Neuron (in vitro differentiated cells): Measurements from ENCODE around the gene RNF224.

ENCODE experiments used
- H2AFZ ChIP-seq: one replicate; pipeline ENCODE4 v1.6.1; 2013; ENCODE audit warnings: low read depth, mild to moderate bottlenecking, inconsistent platforms, low read length, moderate library complexity
- H3K27me3 ChIP-seq: one replicate; pipeline ENCODE4 v1.6.1; 2013; ENCODE audit warnings: low read length; ENCODE audit not compliant: insufficient read depth
- H3K36me3 ChIP-seq: one replicate; pipeline ENCODE4 v1.6.1; 2013; ENCODE audit warnings: low read length; ENCODE audit not compliant: insufficient read depth
- H3K4me1 ChIP-seq: one replicate; pipeline ENCODE4 v1.6.1; 2013; ENCODE audit warnings: low read length; ENCODE audit not compliant: insufficient read depth
- H3K4me3 ChIP-seq: 2 replicates; pipeline ENCODE4 v1.5.1; 2013; ENCODE audit warnings: mild to moderate bottlenecking, low read length, moderate library complexity
- H3K9me3 ChIP-seq: one replicate; pipeline ENCODE4 v1.6.1; 2013; ENCODE audit warnings: low read length

Gene RNF224

DNA sequence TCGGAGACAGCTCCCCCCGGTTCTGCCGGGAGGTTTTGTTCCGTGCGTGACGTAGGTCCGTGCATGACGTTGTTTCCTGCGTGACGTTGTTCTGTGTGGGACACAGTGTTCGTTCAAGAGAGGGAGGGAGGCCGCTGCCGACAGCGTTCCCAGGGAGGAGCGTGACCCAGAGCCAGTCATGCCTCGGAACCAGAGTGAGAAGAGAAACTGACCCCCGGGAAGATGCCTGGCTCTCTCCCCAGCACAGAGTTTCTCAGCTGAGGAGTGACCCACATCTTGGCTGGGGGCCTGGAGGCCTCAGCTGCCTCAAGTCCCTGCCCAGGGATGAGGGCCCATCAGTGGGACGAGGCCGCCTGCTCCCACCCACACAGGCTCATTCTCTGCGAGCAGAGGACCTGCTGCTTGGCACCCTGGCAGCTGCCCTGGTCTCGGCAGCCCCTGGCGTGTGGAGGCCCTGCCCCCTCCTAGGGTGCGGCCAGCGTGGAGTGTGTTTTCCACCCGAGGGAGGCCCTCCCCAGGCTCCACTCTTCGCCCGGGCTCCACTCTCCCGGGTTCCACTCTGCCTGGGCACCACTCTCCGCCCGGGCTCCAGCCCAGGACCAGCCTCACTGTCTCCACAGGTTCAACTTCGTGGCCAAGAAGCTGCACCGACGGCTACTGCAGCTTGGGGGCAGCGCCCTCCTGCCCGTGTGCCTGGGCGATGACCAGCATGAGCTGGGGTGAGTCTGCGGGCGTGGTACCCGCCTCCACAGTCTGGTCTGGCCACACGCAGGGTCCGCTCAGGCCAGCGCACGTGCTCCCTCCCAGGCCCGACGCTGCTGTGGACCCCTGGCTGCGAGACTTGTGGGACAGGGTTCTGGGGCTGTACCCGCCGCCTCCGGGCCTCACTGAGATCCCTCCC, 13.9 kb upstream of the RNF224 start:
- H3K27me3 ChIP-seq = no peaks in the 10 kb centered on the region
- no peak overlapping the region for H2AFZ ChIP-seq
- H3K4me3 ChIP-seq = no peak overlapping the region
- no peaks in the 10 kb centered on the region for H3K9me3 ChIP-seq
- peaks cover 41% of the 10 kb centered on the region for H3K36me3 ChIP-seq
- no peaks in the 10 kb centered on the region for H3K4me1 ChIP-seq

DNA sequence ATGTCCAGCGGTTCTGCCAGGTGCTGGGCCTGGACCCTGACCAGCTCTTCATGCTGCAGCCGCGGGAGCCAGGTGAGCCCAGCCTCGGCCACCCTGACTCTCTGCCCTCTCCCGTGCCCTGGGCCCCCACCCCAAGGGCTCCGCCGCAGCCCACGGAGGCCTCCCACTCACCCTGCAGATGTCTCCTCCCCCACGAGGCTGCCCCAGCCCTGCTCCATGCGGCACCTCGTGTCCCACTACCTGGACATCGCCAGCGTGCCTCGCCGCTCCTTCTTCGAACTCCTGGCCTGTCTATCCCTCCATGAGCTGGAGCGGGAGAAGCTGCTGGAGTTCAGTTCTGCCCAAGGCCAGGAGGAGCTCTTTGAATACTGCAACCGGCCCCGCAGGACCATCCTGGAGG, 12.7 kb upstream of the RNF224 start:
- no peak overlapping the region for H3K4me3 ChIP-seq
- H3K36me3 ChIP-seq = peaks cover 34% of the 10 kb centered on the region
- H3K9me3 ChIP-seq = no peaks in the 10 kb centered on the region

DNA sequence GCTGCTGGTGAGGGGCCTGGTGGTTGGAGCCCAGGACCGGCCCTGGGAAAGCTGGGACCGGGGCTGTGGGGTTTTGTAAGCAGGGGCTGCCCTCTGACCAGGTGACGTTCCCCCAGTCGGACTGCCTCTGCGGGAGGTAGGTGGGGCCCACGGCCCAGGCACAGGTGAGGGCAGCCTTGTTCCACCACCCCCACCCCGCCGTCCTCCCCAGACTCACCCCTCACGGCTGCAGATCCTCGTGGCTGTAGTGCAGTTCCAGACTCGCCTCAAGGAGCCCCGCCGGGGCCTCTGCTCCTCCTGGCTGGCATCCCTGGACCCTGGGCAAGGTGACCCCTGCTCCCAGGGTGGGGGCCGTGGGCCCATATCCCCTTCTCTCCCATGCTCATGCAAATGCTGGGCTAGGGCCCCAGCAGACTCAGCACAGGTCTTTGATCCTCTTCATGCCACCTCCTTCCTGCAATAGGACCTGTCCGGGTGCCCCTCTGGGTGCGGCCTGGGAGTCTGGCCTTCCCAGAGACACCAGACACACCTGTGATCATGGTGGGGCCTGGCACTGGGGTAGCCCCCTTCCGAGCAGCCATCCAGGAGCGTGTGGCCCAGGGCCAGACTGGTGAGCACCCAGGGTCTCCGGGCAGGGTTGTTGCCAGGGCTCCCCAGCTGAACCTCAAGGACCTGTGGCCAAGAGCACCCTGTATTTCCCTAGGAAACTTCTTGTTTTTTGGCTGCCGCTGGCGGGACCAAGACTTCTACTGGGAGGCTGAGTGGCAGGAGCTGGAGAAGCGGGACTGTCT, 11.9 kb upstream of the RNF224 start:
- Histone ChIP-seq H3K4me3 (no peak overlapping the region), H3K9me3 (no peaks in the 10 kb centered on the region), H3K36me3 (peaks cover 29% of the 10 kb centered on the region), H2AFZ (no peak overlapping the region), H3K27me3 (no peaks in the 10 kb centered on the region), H3K4me1 (no peaks in the 10 kb centered on the region)

More for the DNA sequence above, 12.7 kb upstream of the RNF224 start:
- H3K27me3 ChIP-seq = no peaks in the 10 kb centered on the region
- H2AFZ ChIP-seq = no peak overlapping the region
- no peaks in the 10 kb centered on the region for H3K4me1 ChIP-seq

DNA sequence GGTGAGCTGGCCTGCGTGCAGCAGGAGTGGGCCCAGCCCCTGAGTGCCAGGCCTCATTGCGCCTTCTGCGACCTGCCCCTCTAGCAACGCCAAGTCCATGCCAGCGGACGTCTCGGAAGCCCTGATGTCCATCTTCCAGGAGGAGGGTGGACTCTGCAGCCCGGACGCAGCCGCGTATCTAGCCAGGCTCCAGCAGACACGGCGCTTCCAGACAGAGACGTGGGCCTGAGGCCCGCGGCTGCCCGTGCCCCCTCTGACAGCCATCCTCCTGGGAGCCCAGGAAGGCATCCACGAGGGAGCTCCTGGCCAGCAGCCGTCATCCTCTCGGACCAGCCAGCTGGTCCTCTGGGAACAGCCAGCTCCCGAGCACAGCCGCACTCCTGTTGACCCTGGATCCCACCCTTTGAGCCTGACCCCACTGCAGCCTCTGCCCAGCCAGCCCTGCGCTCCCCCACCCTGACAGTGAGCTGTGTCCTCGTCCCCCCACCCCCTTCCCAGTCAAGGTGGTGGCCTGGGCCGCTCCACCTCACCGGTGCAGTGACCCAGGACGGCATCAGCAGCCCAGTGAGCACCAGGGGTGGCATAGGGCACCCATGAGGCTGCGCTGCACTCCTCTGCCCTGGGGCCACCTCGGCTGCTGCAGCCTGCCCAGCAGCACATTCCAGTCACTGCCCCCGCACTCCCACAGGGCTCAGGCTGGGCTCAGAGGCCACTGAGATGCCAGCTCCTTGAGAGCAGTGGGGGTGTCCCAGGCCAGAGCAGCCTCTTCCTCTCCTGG, 10.9 kb upstream of the RNF224 start:
- H3K36me3 ChIP-seq = peaks cover 29% of the 10 kb centered on the region
- H3K4me3 ChIP-seq = no peak overlapping the region

DNA sequence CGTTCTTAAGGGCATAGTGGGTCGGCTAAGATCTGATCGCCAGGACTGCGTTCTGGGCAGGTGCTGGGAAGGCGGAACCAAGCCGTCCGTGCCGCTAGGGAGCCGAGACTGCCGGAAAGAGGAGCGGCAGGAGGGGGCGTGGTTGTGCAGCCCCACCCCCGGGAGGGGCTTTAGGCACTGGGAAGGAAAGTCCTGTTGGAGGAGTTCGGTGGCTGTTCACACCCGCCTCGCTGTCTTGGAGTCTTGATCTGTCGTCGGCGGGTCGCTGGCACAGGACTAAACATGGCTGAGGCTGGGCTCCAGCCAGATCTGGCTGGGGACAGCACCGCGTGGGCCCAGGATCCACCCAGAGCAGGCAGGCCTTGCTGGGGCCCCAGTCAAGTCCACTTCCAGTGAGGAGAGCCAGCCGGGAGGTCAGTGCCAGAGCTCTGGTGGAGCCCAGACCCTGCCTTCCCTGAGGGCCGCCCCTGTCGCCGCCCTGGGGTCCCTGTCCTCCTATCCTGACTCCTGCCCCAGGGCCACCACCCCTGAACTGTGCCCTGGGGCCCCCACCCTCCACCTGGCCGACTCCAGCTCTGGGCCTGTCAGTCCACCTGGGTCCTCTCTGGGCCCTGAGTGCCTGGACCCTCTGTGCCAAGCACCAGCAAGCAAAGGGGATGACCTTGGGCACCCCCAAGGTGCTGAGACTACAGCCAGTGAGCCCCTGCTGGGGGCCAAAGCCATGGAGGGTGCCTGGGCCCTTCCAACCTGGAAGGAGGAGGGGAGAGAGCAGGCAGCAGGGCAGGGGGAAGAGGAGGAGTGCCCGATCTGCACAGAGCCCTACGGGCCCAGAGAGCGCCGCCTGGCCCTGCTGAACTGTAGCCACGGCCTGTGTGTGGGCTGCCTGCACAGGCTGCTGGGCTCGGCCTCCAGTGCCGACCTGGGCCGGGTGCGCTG, 9.8 kb upstream of the RNF224 start:
- Histone ChIP-seq H2AFZ (no peak overlapping the region), H3K9me3 (no peaks in the 10 kb centered on the region), H3K4me1 (peaks cover 1% of the 10 kb centered on the region), H3K27me3 (no peaks in the 10 kb centered on the region), H3K36me3 (peaks cover 23% of the 10 kb centered on the region), H3K4me3 (no peak overlapping the region)

More for the DNA sequence above, 10.9 kb upstream of the RNF224 start:
- Histone ChIP-seq H3K4me1 (no peaks in the 10 kb centered on the region), H2AFZ (no peak overlapping the region), H3K9me3 (no peaks in the 10 kb centered on the region), H3K27me3 (no peaks in the 10 kb centered on the region)

DNA sequence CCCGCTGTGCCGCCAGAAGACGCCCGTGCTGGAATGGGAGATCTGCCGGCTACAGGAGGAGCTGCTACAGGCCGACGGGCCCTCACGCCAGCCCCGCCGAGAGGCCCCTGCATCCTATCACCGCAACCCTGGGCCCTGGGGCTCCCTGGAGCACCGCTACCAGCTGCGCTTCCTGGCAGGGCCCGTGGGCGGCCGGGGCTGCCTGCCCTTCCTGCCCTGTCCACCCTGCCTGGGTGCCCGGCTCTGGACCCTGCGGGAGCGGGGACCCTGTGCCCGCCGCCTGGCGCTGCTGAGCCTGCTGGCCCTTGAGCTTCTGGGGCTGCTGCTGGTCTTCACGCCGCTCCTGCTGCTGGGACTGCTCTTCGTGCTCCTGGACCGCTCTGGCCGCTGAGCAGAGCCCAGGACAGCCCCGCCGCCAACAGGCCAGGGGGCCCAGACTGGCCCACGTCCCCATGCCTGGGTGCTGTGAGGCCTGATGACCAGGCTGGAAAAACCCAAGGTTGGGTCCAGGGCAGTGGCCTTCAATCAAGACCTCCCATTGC, 9.0 kb upstream of the RNF224 start:
- no peaks in the 10 kb centered on the region for H3K9me3 ChIP-seq
- H3K4me3 ChIP-seq = no peak overlapping the region
- H2AFZ ChIP-seq = no peak overlapping the region
- peaks cover 23% of the 10 kb centered on the region for H3K36me3 ChIP-seq
- peaks cover 7% of the 10 kb centered on the region for H3K4me1 ChIP-seq
- no peaks in the 10 kb centered on the region for H3K27me3 ChIP-seq

DNA sequence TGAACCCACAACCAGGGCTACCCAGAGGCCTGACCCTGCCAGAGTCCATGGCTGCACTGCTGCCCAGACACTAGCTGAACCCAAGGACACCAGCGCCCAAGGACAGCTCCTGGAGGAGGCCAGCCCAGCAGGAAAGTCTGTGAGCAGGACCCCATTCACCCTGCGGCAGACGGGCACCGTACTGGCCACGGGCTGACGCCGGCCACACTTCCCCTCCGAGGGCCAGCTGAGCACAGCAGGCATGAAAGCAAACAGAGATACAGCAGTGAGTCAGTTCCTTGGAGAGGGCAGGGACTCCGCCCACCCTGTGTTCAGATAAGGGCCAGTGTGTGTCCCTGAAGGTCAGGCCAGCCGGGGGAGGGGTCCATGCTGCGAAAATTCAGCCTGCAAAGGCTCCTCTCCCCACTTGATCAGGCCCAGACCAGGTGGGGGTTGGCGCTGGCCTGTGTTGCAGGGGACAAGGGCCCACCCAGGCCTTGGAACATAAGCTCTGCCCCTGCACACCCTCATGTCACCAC, 8.5 kb upstream of the RNF224 start:
- Histone ChIP-seq H3K9me3 (no peaks in the 10 kb centered on the region), H2AFZ (no peak overlapping the region), H3K4me1 (peaks cover 7% of the 10 kb centered on the region), H3K36me3 (peaks cover 23% of the 10 kb centered on the region), H3K27me3 (no peaks in the 10 kb centered on the region), H3K4me3 (no peak overlapping the region)

DNA sequence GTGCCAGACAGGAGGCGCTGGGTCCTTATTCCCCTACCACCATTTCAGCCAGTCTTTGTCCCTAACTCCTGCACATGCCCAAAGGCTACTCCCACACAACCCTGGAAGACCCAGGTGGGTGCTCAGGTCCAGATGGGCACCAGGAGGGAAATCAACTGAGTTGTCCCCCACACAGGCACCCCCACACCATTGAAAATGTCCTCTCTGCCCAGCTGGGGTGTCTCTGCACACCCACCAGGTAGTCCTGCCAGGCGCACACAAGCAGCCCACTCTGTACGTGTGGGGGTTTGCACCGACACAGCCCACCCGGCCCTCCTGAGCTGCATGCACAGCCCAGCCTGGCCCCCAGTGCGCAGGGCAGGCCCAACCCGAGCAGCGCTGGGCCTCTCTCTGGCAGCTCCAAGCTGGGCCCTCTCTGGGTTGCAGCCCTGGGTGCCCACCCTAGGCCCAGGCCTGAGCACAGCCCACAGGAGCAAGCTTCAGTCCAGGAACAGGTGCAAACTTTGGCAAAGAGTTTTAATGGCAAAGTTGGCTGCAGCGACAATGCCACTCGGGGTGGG, 7.5 kb upstream of the RNF224 start:
- Histone ChIP-seq H3K36me3 (peaks cover 18% of the 10 kb centered on the region), H3K4me3 (no peak overlapping the region), H3K27me3 (no peaks in the 10 kb centered on the region), H2AFZ (no peak overlapping the region), H3K4me1 (peaks cover 10% of the 10 kb centered on the region), H3K9me3 (no peaks in the 10 kb centered on the region)

DNA sequence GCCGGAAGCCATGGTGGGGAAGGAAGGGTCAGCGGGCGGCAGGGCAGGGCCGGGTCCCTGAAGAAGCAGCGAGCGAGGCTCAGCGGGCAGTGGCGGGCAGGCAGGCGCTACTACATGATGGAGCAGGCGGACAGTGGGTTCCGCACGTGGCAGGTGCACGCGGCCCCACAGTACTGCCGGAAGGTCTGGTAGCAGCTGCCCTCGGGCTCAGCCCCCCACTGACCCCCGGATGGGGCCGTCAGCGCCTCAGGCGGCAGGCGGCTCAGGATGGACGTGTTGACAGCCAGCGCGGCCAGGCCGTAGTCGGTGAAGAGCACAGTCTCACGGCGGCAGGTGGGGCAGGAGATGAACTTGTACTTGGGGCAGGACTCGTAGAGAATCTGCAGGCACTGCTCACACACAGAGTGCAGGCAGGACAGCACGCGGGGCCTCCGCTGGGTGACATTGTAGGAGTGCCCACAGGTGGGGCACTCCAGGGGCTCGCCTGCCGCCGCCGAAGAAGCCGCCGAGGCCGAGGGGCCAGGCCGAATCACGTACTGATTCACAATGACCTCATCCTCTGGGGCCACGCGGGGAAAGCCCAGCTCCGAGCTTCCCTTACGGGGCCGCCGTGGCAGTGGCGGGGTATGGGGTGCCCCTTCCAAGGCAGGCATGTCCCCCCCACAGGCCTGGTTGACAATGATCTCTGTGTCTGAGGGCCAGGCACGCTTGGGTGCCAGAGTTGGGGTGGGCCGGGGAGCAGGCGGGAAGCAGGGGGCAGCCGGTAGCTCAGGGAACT, 6.8 kb upstream of the RNF224 start:
- Histone ChIP-seq H3K36me3 (peaks cover 12% of the 10 kb centered on the region), H3K4me1 (peaks cover 10% of the 10 kb centered on the region), H3K4me3 (no peak overlapping the region), H3K27me3 (no peaks in the 10 kb centered on the region), H2AFZ (no peak overlapping the region), H3K9me3 (no peaks in the 10 kb centered on the region)

DNA sequence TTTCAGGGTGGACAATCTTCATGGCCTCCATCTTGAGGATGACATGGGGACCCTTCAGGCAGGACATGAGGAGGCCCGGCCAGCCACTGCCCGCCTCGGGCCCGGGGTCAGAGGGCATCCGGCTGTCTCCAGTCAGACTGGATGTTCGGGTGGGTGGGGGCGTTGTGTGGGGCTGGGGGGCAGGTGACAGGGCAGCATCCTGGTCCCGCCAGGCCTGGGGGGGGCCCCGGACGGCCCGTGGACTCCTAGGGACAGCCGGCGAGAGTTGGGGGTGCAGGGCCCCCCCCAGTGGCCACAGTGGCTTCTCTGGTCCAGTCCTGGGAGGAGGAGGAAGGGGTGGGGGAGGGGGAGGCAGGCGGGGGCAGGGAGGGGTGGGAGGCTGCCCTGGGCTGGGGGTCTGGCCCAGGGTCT, 6.2 kb upstream of the RNF224 start:
- Histone ChIP-seq H3K9me3 (no peaks in the 10 kb centered on the region), H3K4me3 (no peak overlapping the region), H3K36me3 (peaks cover 7% of the 10 kb centered on the region), H3K27me3 (no peaks in the 10 kb centered on the region), H3K4me1 (peaks cover 12% of the 10 kb centered on the region), H2AFZ (no peak overlapping the region)

DNA sequence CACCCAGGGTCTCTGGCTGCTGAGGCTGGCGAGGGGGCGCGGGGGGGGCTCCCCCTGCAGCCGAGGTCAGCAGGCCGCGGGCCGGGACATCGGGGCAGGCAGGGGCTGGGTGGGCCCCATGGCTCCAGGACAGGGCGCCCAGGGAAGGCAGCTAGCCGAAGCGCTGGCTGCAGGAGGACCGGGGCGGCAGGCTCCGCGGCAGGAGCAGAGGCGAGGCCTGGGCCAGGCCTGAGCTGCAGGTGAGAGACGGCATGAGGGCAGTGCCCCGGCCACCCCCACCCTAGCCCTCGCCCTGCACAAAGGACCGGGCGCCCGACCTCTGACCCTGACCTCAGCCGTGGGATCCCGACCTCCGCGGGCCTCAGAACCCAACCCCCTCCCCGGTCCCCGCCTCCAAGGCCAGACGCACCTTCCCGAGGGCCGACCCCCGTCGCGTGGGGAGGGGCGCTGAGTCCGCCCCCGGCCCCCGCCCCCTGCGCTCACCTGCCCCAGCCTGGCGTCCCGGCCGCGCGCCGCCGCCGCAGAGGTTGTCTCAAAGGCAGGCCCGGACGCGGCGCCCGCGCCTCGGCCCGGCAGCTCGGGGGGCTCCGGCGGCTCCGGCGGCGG, 5.7 kb upstream of the RNF224 start:
- Histone ChIP-seq H3K4me1 (peaks cover 15% of the 10 kb centered on the region), H3K4me3 (peak overlapping the region; percentile 34), H2AFZ (no peak overlapping the region), H3K9me3 (no peaks in the 10 kb centered on the region), H3K27me3 (no peaks in the 10 kb centered on the region), H3K36me3 (peaks cover 3% of the 10 kb centered on the region)
